HL-60/S4 treated with retinoic acid at 250 ng/mL for 4 days and 3 days (cell line): Measurements from ENCODE around the gene SAP30BP.

ENCODE experiments used
- in situ Hi-C: fragments of 300-500 bp; cut with MboI; formaldehyde crosslinking; loops from 2 replicates; pipeline ENCODE4 v1.7.0; 2022; ENCODE audit warnings: low sequenced_read_pairs

Gene SAP30BP

DNA sequence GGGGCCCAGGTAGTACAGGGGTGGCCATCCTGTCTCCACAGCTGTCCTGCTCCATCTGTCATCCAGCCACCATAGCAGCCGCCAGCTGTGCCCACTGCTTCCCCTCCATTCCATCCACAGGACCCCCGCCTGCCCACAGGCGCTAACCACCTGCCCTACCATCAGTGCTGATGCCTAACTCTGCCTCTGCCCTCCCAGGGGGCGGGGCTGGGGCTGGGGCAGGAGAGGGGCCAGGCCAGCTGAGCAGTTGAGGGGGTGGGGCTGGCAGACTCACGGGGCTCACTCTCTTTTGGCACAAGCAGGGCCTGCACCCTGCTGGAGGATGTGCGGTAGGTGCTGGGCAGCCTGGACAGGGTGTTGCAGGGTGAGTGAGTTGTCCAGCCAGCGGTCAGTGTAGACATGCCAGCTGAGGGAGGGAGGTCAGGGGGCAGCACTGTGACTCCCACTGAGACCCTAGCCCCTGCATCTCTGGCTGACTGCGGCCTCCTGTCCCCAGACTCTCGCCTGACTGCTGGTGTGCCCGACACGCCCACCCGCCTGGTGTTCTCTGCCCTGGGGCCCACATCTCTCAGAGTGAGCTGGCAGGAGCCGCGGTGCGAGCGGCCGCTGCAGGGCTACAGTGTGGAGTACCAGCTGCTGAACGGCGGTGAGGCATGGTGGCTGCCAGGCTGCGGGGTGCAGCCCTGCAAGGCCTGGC lies 88.2 kb downstream of the SAP30BP start:
- in situ Hi-C loops: loop anchor here (25.0 kb wide), 2 partner anchors 232 to 532 kb away; partner anchors contain the start of genes ACOX1 and TEN1

DNA sequence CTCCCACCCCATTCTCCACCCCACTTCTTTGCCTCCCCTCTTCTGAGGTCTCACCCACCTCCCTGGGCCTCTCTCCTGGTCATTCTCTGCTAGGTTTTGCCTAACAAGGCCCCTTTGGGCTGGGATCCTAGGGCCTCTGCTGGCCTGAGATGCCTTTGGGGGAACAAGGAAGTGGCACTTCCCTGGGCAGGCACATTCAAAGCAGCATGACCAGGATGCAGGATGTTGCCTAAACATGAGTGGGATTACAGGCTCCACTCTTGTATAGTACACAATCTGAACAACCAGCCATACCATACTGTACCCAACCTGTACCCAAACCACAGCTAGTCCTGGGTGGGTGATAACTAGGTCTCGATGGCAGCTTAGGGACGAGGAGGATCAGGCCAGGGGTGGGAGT lies 88.9 kb downstream of the SAP30BP start:
- in situ Hi-C loops: loop anchor here (25.0 kb wide), 2 partner anchors 231 to 531 kb away; partner anchors contain the start of genes ACOX1 and TEN1

DNA sequence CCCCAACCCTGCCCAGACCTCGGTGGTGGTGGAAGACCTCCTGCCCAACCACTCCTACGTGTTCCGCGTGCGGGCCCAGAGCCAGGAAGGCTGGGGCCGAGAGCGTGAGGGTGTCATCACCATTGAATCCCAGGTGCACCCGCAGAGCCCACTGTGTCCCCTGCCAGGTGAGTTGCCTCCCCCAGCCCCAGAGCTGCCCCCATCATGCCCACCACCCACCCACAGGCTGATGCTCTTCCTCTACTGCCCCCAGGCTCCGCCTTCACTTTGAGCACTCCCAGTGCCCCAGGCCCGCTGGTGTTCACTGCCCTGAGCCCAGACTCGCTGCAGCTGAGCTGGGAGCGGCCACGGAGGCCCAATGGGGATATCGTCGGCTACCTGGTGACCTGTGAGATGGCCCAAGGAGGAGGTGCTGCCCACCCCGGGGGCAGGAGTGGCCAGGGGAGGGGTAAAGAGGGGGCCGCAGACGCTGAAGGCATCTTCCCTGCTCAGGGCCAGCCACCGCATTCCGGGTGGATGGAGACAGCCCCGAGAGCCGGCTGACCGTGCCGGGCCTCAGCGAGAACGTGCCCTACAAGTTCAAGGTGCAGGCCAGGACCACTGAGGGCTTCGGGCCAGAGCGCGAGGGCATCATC lies 89.4 kb downstream of the SAP30BP start:
- in situ Hi-C loops: loop anchor here (25.0 kb wide), 2 partner anchors 231 to 531 kb away; partner anchors contain the start of genes ACOX1 and TEN1

DNA sequence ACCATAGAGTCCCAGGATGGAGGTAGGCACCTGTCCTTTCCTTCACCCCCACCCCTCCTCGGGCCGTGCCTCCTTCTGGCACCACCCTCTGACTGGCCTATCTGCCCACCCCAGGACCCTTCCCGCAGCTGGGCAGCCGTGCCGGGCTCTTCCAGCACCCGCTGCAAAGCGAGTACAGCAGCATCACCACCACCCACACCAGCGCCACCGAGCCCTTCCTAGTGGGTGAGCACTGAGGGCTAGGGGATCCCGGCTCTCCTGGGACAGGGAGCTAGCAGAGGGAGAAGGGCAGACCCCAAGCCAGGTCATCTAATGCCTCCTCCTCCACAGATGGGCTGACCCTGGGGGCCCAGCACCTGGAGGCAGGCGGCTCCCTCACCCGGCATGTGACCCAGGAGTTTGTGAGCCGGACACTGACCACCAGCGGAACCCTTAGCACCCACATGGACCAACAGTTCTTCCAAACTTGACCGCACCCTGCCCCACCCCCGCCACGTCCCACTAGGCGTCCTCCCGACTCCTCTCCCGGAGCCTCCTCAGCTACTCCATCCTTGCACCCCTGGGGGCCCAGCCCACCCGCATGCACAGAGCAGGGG lies 90.0 kb downstream of the SAP30BP start:
- in situ Hi-C loops: loop anchor here (25.0 kb wide), 2 partner anchors 230 to 530 kb away; partner anchors contain the start of genes ACOX1 and TEN1
